ENCODE results near the gene CRISP1. TPM values are rescaled to one million over a fixed set of nuclear protein-coding genes. Genes with fewer than 3 reads are reported as not detected.
"Not testable (repeated sequence)": the region's sequence is repeated elsewhere in the genome, so short reads cannot be mapped to it uniquely, and the experiment has no call there.

CRISP1 gene
- total and polyA plus RNA-seq, 12 donors: not detected

GRCh38 chr6:49806145-49806544 lies 60.2 kb downstream of the CRISP1 start:
- H3K4me1 ChIP-seq (replicated peaks in 1 of 2): no peaks in the 10 kb centered on the region
- intact Hi-C loops (cut with DNase I): no loop called here
- H3K4me3 ChIP-seq: no peak overlapping the region
- no peak for TF ChIP-seq POLR2A (IDR thresholded peaks at IDR 0.05)
- H3K27me3 ChIP-seq: no peaks in the 10 kb centered on the region
- WGBS, 4 donors: 85 to 92% (median 88%) methylated on average over 3 to 4 of the region's 4 CpGs
- H3K9me3 ChIP-seq (replicated peaks in 1 of 3): no peaks in the 10 kb centered on the region
- H3K27ac ChIP-seq: no peak overlapping the region
- H3K36me3 ChIP-seq (replicated peaks in 1 of 2): no peaks in the 10 kb centered on the region
- no peak for DNase-seq

DNA sequence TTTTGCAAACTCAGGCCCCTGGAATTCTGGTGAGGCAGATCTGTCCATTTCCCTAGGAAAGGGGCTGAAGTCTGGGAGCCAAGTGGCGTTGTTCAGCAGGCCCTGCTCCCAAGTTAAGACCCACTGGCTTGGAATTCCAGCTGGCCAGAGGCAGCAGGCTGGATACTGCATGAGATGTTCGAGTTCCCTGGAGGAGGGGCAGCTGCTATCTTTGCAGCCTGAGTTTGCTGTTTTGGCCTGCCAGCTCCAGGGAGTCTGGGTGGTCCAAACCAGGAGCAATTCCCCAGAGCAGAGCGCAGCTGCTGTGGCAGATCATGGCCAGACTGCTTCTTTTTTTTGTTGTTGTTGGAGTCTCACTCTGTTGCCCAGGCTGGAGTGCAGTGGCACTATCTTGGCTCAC lies 61.1 kb downstream of the CRISP1 start:
- Histone ChIP-seq H3K4me1 (replicated peaks in 1 of 2) (no peaks in the 10 kb centered on the region), H3K9me3 (replicated peaks in 1 of 3) (no peaks in the 10 kb centered on the region), H3K27ac (no peak overlapping the region), H3K4me3 (no peak overlapping the region), H3K27me3 (no peaks in the 10 kb centered on the region), H3K36me3 (replicated peaks in 1 of 2) (no peaks in the 10 kb centered on the region)
- intact Hi-C loops (cut with DNase I): no loop called here
- TF ChIP-seq POLR2A (IDR thresholded peaks at IDR 0.05) (no peak), CTCF (IDR thresholded peaks at IDR 0.05) (no peak)
- no peak for DNase-seq
- 65 to 75% (median 73%) methylated on average over 2 to 3 of the region's 3 CpGs for WGBS, 4 donors

GRCh38 chr6:49801525-49801924 lies 64.8 kb downstream of the CRISP1 start:
- H3K36me3 ChIP-seq (replicated peaks in 1 of 2): no peaks in the 10 kb centered on the region
- H3K4me3 ChIP-seq: no peak overlapping the region
- intact Hi-C loops (cut with DNase I): no loop called here
- H3K9me3 ChIP-seq (replicated peaks in 1 of 3): no peaks in the 10 kb centered on the region
- H3K4me1 ChIP-seq (replicated peaks in 1 of 2): no peaks in the 10 kb centered on the region
- DNase-seq: no peak
- no peaks in the 10 kb centered on the region for H3K27me3 ChIP-seq
- no peak for TF ChIP-seq CTCF (IDR thresholded peaks at IDR 0.05)
- 88 to 95% (median 90%) methylated on average over 8 of the region's 8 CpGs for WGBS, 4 donors
- H3K27ac ChIP-seq: no peak overlapping the region

GRCh38 chr6:49799090-49799489 lies 67.2 kb downstream of the CRISP1 start:
- 79 to 95% (median 88%) methylated on average over 1 of the region's 1 CpG for WGBS, 4 donors
- intact Hi-C loops (cut with DNase I): no loop called here

DNA sequence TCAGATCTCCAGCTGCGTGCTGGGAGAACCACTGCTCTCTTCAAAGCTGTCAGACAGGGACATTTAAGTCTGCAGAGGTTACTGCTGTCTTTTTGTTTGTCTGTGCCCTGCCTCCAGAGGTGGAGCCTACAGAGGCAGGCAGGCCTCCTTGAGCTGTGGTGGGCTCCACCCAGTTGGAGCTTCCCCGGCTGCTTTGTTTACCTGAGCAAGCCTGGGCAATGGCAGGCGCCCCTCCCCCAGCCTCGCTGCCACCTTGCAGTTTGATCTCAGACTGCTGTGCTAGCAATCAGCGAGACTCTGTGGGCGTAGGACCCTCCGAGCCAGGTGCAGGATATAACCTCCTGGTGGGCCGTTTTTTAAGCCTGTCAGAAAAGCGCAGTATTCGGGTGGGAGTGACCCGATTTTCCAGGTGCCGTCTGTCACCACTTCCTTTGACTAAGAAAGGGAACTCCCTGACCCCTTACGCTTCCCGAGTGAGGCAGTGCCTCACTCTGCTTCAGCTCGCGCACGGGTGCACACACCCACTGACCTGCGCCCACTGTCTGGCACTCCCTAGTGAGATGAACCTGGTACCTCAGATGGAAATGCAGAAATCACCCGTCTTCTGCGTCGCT lies 69.4 kb downstream of the CRISP1 start:
- H3K36me3 ChIP-seq (replicated peaks in 1 of 2); H3K27ac ChIP-seq; DNase-seq; H3K4me1 ChIP-seq (replicated peaks in 1 of 2); intact Hi-C loops (cut with DNase I); H3K9me3 ChIP-seq (replicated peaks in 1 of 3); H3K27me3 ChIP-seq; H3K4me3 ChIP-seq: not testable (repeated sequence)
- WGBS, 4 donors: 86 to 91% (median 90%) methylated on average over 14 to 20 of the region's 21 CpGs

More at GRCh38 chr6:49799090-49799489, 67.2 kb downstream of the CRISP1 start:
- Histone ChIP-seq H3K4me1 (replicated peaks in 1 of 2) (no peaks in the 10 kb centered on the region), H3K4me3 (no peak overlapping the region), H3K9me3 (replicated peaks in 1 of 3) (no peaks in the 10 kb centered on the region), H3K36me3 (replicated peaks in 1 of 2) (no peaks in the 10 kb centered on the region), H3K27ac (no peak overlapping the region), H3K27me3 (no peaks in the 10 kb centered on the region)
- TF ChIP-seq CTCF (IDR thresholded peaks at IDR 0.05) (no peak), POLR2A (IDR thresholded peaks at IDR 0.05) (no peak)
- DNase-seq: no peak

Data from adrenal gland (tissue), 12 donors.